ENCODE data around the gene GPR157.
"Not testable (repeated sequence)": the region's sequence is repeated elsewhere in the genome, so short reads cannot be mapped to it uniquely, and the experiment has no call there.

GPR157 gene

GRCh38 chr1:9115351-9116205, 13.3 kb downstream of the GPR157 start:
- DNase-seq: peak; percentile 9

GRCh38 chr1:9112961-9113880, 15.7 kb downstream of the GPR157 start:
- DNase-seq: no peak

GRCh38 chr1:9111957-9112356, 16.9 kb downstream of the GPR157 start:
- no peak for DNase-seq

GRCh38 chr1:9111357-9111691, 17.6 kb downstream of the GPR157 start:
- no peak for DNase-seq

GRCh38 chr1:9110669-9111356, 18.1 kb downstream of the GPR157 start:
- DNase-seq: peak; percentile 90

- DNase-seq: no peak
These were observed 20.7 kb downstream of the GPR157 start for GRCh38 chr1:9108056-9108665.

- peak; percentile 30 for DNase-seq
These were observed 21.8 kb downstream of the GPR157 start for GRCh38 chr1:9107136-9107535.

- DNase-seq: no peak
These were observed 22.6 kb downstream of the GPR157 start for GRCh38 chr1:9106286-9106685.

- DNase-seq: no peak
These were observed 23.5 kb downstream of the GPR157 start for GRCh38 chr1:9105336-9105867.

GRCh38 chr1:9101510-9102146, 27.3 kb downstream of the GPR157 start:
- peak; percentile 70 for DNase-seq

GRCh38 chr1:9100471-9101043, 28.3 kb downstream of the GPR157 start:
- DNase-seq: peak; percentile 27

- DNase-seq: no peak
These were observed 29.3 kb downstream of the GPR157 start for GRCh38 chr1:9099555-9099954.

- DNase-seq: no peak
These were observed 30.8 kb downstream of the GPR157 start for GRCh38 chr1:9097947-9098705.

- DNase-seq: no peak
These were observed 33.1 kb downstream of the GPR157 start for GRCh38 chr1:9095818-9096217.

- DNase-seq: not testable (repeated sequence)
These were observed 34.8 kb downstream of the GPR157 start for GRCh38 chr1:9093996-9094595.

GRCh38 chr1:9093581-9093980, 35.3 kb downstream of the GPR157 start:
- no peak for DNase-seq

GRCh38 chr1:9093091-9093490, 35.8 kb downstream of the GPR157 start:
- no peak for DNase-seq

GRCh38 chr1:9088807-9089206, 40.1 kb downstream of the GPR157 start:
- DNase-seq: no peak

GRCh38 chr1:9087411-9088125, 41.3 kb downstream of the GPR157 start:
- no peak for DNase-seq

GRCh38 chr1:9086796-9087195, 42.1 kb downstream of the GPR157 start:
- DNase-seq: peak; percentile 55

Data from fibroblast of upper back skin (primary cell).